Mesendoderm (in vitro differentiated cells): Measurements from ENCODE around the gene QRFPR. TPM values are rescaled to one million over a fixed set of nuclear protein-coding genes. Genes with fewer than 3 reads are reported as not detected.

Source experiments
- small RNA-seq: library from polyadenylated mRNA; stranded (forward); fragments of <200 nt; extraction: miRNeasy Mini kit (QIAGEN cat#:217004); gene quantifications from one replicate; pipeline ENCODE3, GENCODE V24; 2013; ENCODE audit not compliant: insufficient read depth

Gene QRFPR

Small RNA genes within 50 kb of the gene (small RNA-seq; reads per million reads assigned to genes)
- not detected for gene RF00019
